CD4-positive, alpha-beta T cell treated with Interleukin-2 at 100 ng/mL for 4 hours (primary cell): Measurements from ENCODE around the gene TMEM272.
"Not testable (repeated sequence)": the region's sequence is repeated elsewhere in the genome, so short reads cannot be mapped to it uniquely, and the experiment has no call there.

Experiments
- DNase-seq: peaks from one replicate; pipeline ENCODE4 v3.0.0-alpha.2; 2020; ENCODE audit warnings: low spot score

Gene TMEM272

DNA sequence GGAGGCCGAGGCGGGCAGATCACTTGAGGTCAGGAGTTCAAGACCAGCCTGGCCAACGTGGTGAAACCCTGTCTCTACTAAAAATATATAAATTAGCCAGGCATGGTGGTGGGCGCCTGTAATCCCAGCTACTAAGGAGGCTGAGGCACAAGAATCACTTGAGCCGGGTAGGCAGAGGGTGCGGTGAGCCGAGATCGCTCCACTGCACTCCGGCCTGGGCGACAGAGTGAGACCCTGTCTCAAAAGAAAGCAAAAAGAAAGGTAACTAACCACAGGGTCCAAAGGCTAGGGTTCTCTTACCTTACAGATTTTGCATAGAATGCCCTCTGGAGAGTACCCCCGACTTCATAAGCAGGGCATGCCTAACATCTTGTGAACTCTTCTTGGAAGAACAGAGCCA lies 20.3 kb downstream of the TMEM272 start:
- not testable (repeated sequence) for DNase-seq

DNA sequence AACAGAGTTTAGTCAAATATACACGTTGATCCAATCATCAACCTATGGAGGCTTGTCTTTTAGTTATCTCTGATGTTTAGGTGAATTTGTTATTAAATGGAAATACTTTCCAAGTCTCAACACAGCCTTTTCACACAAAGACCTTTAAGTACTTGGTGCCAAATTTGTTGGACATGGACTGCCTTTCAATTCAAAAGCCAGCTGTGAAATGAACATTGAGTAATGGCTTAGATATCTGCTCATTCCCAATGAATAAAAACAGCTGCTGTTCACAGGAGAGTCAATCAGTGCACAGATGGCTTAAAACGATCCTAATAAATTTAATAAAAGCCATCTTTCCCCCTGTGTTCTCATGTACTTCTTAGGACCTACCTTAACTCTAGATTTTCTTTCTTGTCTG lies 21.1 kb downstream of the TMEM272 start:
- no peak for DNase-seq

DNA sequence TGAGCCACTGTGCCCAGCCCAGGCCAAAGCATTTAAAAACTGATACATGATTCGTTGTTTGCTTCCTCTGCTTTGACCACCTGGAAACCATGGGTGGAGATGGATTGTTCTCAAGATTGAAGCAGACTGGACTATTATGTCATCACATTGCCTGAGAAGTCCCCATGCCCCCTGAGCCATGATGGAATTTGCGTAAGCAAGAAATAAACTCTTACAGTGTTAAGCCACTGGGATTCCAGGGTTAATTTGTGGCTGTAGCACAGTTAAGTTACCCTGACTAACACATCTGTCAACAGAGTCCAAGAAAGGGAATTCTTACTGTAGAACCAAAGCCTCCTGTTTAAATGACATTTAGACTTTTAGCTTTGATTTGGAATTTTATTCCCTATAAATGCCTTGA lies 21.6 kb downstream of the TMEM272 start:
- DNase-seq = no peak

- DNase-seq = peak; percentile 39
Observed at GRCh38 chr13:51822106-51822815, 22.7 kb downstream of the TMEM272 start.

GRCh38 chr13:51821606-51822005 lies 23.4 kb downstream of the TMEM272 start:
- DNase-seq = peak; percentile 52

- no peak for DNase-seq
Observed at GRCh38 chr13:51820016-51820597, 24.9 kb downstream of the TMEM272 start.

GRCh38 chr13:51819544-51819943 lies 25.4 kb downstream of the TMEM272 start:
- no peak for DNase-seq

GRCh38 chr13:51818781-51819511 lies 26.0 kb downstream of the TMEM272 start:
- DNase-seq = peak; percentile 29

DNA sequence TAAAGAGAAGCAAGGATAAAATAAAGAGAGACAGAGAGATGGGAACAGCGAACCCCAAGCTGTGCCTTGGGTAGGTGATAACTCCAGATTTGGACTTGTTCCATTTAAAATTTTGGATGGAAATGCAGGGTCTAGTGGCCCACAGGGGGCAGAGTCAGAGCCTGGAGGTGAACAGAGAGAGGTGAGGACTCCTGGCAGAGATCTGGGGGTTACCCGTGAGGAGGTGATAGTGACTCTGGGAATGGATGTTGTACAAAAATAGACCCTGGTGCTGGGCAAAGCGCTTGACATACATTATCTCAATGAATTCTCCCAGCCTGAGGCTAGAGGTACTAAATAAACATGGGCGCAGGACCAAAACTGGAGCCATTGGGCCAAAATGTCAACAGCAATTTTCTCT lies 26.7 kb downstream of the TMEM272 start:
- DNase-seq = no peak

DNA sequence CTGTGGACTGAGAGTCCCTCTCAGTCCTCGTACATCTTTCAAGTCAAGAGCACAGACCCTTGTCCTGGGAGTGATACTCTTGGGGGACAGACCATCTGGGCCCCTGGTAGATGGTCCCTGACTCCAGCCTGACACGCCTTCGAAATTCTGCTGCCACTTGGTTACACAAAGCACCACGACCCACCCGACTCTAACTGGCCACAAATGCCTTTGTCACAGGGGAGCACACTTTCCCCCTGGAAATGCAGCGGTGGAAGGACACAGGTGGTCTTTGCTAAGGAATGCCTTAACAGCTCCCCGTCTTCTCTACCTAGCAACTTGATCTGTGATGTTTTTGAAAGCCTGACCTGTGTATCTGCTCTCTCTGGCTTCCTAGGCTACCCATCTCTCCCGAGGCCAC lies 27.3 kb downstream of the TMEM272 start:
- no peak for DNase-seq

GRCh38 chr13:51816604-51817249 lies 28.2 kb downstream of the TMEM272 start:
- no peak for DNase-seq

- no peak for DNase-seq
Observed at GRCh38 chr13:51815848-51816247, 29.1 kb downstream of the TMEM272 start.

DNA sequence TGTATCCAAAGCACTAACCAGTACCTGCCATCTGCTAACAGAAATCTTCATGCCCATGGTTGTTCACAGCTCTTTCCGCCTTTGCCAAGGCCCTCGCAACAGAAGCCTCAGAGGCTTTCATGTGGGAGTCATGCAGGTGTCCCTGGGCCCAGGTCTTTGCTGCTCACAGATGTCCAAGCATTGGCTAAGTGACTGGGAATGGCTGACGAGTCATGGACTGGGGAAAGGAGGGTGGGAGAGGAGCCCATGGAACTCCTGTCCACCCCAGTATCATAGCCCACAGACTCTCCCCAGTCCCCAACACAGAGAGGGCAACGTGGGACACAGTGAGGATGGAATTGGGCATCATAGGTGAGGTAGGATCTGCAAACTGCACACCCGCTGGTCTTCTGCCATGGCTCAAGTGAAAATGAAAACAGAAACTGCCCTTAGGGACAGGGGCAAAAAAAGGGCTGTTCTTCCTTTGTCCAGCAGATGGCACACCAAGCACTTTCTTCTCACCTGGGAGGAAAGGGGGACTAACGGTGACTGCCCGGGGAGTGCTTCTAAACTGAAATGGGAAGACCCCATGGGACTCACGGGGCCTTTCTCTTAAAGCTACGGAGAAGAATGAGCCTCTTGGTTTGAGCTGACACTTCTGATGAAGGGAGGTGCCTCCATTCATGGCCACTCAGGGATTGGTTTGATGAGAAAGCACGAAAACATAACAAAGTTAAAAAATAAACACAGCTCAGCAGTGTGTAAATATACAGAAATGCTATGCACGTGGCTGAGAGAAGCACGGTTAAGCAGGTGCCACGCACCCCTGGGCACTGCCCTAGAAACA lies 29.9 kb downstream of the TMEM272 start:
- DNase-seq = peak; percentile 84

DNA sequence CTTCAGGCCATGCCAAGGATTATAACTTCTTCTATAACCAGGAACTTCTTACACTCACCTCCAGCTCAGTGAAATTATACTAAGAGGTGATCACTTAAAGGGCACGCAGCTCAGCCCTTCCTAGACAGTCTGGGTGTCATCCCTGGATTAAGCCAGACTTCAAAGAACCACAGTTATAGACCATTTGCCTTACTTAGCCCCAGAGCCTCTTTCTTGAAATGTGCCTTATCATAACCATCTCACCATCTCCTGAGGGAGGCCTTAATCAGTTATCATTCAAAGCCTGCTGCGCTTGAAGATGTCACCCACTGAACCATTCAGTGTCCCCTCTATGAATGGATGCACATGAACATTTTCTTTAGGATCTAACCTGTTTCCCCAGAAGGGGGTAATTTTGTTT lies 30.9 kb downstream of the TMEM272 start:
- no peak for DNase-seq

DNA sequence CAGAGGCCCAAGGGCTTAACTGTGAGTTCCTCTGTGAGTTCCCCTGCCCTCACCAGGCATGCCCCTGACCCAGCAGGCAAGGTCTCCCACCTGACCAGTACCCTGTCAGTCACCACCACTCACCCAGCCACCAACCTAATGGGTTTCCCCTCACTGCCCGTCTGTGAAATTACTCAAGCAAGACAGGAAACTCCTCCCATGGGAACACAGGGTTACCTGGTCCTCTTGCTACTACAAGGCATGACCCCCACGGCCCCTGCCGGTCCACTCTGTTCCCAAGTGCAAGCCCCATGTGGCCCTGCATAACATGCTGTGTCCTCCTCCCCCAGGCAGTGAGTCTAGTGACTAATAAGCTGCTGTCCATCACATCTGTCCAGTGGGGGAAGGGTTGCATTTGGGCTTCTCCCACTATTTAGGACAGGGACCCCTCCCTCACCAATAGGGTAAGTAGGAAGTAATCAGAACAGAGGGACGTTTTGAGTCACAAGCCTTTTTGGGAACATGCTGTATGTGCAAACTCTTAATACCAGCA lies 33.0 kb downstream of the TMEM272 start:
- no peak for DNase-seq

DNA sequence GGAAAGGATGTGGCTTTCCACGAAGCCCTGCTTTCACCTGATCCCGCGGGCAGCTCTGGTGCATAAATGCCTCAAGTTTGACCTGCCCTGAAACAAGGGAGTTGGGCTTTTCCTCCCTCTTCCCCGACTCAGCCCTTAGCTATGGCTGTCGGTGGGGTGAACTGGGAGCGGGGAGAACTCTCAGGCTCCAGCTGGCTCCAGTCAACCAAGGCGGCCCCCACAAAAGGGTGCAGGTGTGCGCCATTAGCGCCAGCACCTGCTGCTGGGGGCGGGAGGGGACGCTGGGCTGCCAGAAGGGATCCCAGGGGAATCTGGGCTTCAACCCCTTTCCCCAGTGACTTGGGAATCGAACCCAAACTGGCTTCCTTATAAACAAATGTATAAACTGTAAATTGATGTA lies 33.9 kb downstream of the TMEM272 start:
- no peak for DNase-seq

DNA sequence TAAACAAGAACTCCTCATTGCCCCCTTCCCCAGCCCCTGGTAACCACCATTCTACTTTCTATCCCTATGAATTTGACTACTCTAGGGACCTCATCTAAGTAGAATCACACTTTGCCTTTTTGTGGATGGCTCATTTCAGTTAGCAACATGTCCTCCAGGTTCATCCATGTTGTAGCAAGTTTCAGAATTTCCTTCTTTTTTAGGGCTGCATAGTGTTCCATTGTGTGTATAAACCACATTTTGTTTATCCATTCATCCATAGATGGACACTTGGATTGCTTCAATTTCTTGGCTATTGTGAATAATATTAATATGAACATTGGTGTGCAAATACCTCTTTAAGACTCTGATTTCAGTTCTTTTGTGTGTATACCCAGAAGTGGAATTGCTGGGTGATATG lies 36.2 kb downstream of the TMEM272 start:
- DNase-seq = no peak

DNA sequence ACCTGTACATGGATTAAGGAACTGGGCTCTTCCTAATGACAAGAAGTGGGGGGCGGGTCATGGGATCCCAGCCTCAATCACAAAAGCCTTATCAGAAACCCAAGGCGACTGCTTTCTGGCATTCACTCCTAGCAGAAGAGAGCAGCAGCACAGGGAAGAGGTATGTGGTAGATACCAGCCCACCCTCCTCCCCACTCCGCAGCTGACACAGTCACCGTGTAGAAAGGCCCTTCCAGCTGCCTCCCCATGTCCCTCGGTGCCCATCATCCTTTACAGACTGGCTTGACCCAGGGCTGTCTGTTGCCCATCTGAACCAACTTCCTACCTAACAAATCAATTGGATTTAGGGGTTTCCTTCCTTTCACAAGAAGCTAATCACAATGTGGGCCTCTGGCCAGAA lies 37.9 kb downstream of the TMEM272 start:
- no peak for DNase-seq

GRCh38 chr13:51806566-51806965 lies 38.4 kb downstream of the TMEM272 start:
- no peak for DNase-seq

GRCh38 chr13:51805925-51806324 lies 39.1 kb downstream of the TMEM272 start:
- no peak for DNase-seq

- DNase-seq = no peak
Observed at GRCh38 chr13:51805313-51805712, 39.7 kb downstream of the TMEM272 start.
